SK-N-MC (cell line): Measurements from ENCODE around the gene PER2.
"Not testable (repeated sequence)": the region's sequence is repeated elsewhere in the genome, so short reads cannot be mapped to it uniquely, and the experiment has no call there.

Experiments
- DNase-seq: peaks from one replicate; pipeline ENCODE4 v3.0.0-alpha.2; 2011; ENCODE audit warnings: low read depth, low spot score
- H3K27ac ChIP-seq: fragments of 200-600 bp; sonication (generic); 2 replicates; pipeline ENCODE4 v1.5.1; 2016; ENCODE audit warnings: mixed run types
- H3K36me3 ChIP-seq: fragments of 200-600 bp; sonication (generic); 2 replicates; pipeline ENCODE4 v1.6.1; 2017; ENCODE audit warnings: antibody characterized with exemption, low read length, mixed read lengths; ENCODE audit not compliant: insufficient read depth
- H3K4me3 ChIP-seq: fragments of 200-600 bp; sonication (generic); 2 replicates; pipeline ENCODE4 v1.5.1; 2016
- H3K9ac ChIP-seq: fragments of 200-600 bp; sonication (generic); 2 replicates; pipeline ENCODE4 v1.8.0; 2017; ENCODE audit warnings: mixed run types, mixed read lengths; ENCODE audit not compliant: insufficient read length
- H3K9me3 ChIP-seq: fragments of 200-600 bp; sonication (generic); 2 replicates; pipeline ENCODE4 v1.6.1; 2017; ENCODE audit warnings: low read depth, mild to moderate bottlenecking, antibody characterized with exemption, low read length, moderate library complexity, mixed read lengths
- EZH2 ChIP-seq: fragments of 200-600 bp; sonication (generic); IDR thresholded peaks from one replicate; pipeline ENCODE4 v1.6.1; 2017; ENCODE audit warnings: antibody characterized with exemption
- FOXP2 ChIP-seq: optimal IDR thresholded peaks from 2 replicates; pipeline ENCODE3; 2011; ENCODE audit warnings: mild to moderate bottlenecking, moderate library complexity; ENCODE audit not compliant: insufficient read depth; ENCODE audit errors: extremely low read length, control extremely low read depth
- POLR2AphosphoS5 ChIP-seq: IDR thresholded peaks from 2 replicates; pipeline ENCODE4 v1.6.1; 2012; ENCODE audit warnings: mild to moderate bottlenecking, low read depth, low read length, borderline replicate concordance

The PER2 gene, protein sequence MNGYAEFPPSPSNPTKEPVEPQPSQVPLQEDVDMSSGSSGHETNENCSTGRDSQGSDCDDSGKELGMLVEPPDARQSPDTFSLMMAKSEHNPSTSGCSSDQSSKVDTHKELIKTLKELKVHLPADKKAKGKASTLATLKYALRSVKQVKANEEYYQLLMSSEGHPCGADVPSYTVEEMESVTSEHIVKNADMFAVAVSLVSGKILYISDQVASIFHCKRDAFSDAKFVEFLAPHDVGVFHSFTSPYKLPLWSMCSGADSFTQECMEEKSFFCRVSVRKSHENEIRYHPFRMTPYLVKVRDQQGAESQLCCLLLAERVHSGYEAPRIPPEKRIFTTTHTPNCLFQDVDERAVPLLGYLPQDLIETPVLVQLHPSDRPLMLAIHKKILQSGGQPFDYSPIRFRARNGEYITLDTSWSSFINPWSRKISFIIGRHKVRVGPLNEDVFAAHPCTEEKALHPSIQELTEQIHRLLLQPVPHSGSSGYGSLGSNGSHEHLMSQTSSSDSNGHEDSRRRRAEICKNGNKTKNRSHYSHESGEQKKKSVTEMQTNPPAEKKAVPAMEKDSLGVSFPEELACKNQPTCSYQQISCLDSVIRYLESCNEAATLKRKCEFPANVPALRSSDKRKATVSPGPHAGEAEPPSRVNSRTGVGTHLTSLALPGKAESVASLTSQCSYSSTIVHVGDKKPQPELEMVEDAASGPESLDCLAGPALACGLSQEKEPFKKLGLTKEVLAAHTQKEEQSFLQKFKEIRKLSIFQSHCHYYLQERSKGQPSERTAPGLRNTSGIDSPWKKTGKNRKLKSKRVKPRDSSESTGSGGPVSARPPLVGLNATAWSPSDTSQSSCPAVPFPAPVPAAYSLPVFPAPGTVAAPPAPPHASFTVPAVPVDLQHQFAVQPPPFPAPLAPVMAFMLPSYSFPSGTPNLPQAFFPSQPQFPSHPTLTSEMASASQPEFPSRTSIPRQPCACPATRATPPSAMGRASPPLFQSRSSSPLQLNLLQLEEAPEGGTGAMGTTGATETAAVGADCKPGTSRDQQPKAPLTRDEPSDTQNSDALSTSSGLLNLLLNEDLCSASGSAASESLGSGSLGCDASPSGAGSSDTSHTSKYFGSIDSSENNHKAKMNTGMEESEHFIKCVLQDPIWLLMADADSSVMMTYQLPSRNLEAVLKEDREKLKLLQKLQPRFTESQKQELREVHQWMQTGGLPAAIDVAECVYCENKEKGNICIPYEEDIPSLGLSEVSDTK (N-terminal part only)

DNA sequence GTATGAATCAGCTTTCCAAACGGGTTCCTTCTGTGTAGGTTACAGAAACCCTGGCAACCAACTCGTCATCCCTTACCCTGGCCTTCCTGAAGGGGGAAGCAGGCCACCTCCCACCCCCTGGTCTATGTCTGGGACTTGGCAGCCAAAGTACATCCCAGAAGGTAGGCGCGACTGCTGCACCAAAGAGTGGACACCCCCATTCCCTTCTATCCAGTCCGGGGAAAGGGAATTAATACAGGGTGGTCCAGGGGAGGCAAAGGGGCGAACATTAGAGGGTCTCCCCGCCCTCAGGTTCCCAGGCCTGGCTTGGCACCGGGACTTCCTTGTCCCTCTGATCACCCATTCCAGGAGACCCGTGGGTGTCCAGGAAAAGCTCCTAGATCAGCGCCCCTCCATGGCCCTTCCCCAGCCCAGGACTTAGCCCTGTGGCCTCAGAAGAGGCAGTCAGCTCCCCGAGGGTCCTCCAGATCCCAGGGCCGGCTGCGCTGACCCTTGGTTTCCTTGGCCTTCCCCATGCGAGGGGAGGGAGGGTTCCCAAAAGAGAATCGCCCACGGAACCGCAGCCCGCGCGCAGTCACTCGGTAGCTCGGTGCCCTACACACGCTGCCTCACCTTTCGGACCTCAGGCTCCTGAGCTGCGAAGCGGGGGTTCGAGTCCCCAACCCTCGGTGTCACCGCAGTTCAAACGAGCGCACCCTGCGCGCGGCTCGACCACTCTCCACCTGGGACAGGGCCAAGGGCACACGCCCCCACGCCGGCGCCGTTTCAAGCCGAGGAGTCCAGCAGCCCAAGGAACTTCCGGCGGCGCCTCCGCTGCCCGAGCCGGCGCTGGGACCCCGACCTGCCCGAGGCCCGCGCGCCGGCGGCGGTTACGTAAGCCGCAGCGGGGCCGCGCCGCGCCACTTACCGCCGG is at the start of gene PER2:
PER2 (minus strand) TSS at position 874 of the 913 bp plus-strand sequence. CDS start 10,674 bp downstream, outside the sequence.
- TF ChIP-seq EZH2 (no peak), FOXP2 (no peak), POLR2AphosphoS5 (no peak)
- Histone ChIP-seq H3K36me3 (no peaks in the 10 kb centered on the region), H3K4me3 (peak within 1 kb of the TSS; percentile 89), H3K27ac (peak within 1 kb of the TSS; percentile 49; the same call in 1 of the 2 replicates), H3K9me3 (no peaks in the 10 kb centered on the region), H3K9ac (peak within 1 kb of the TSS; percentile 83)
- DNase-seq = no peak

DNA sequence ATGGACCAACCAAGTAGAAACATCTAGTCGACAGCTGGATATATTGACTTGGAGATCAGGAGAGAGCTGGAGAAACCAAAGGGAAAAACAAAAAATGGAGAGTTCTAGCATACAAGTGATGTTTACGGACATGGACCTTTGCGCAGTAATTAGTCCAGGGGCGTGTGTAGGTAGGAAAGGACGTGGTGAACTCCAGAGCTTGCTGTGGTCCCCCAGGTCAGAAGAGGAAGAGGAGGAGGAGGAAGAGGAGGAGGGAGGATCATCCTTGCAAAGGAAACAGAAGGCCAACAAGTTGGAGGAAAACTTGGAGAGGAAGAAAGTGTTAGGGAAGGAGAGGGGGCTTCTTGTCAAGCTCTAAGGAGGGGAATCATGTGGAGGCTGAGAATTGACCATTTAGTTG is 49.4 kb upstream of the PER2 start:
- no peak overlapping the region for H3K27ac ChIP-seq
- TF ChIP-seq POLR2AphosphoS5 (no peak), EZH2 (no peak), FOXP2 (no peak)

DNA sequence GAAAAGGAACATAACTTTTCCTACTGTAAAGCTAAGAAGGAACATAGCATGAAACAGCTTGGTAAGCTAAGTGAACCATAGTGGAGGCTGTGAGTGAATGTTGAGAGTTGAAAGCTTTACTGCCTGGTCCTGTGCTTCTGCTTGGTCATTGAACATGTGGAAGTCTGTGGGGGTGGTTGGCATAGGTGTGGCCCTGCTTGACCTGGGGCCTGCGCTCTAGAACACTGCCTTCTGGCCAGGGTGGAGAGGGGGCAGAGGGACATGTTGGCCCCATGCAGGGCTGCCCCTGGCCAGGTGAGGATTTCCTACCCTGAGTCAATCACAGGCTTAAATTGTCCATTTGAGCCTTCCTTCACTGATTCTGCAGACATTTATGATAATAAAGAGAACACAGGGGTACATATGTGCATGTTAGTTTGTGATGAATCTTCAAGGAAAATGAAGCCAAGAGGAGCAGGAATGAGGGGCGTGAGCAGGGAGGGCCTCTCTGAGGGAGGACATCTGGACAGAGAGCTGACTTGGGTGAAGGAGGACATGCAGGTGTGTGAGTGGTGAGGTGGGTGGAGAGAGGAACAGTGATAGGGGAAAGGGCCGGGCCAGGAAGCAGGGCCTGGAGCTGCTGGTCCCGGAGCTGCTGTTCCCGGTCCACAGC is 48.5 kb upstream of the PER2 start:
- peaks cover 8% of the 10 kb centered on the region for H3K36me3 ChIP-seq
- no peak overlapping the region for H3K9ac ChIP-seq
- TF ChIP-seq POLR2AphosphoS5 (no peak), FOXP2 (no peak), EZH2 (no peak)
- no peak overlapping the region for H3K27ac ChIP-seq
- H3K9me3 ChIP-seq = no peaks in the 10 kb centered on the region
- H3K4me3 ChIP-seq = no peak overlapping the region
- no peak for DNase-seq

More for the DNA sequence above, 49.4 kb upstream of the PER2 start:
- H3K9ac ChIP-seq = no peak overlapping the region
- peaks cover 8% of the 10 kb centered on the region for H3K36me3 ChIP-seq
- DNase-seq = no peak
- H3K9me3 ChIP-seq = no peaks in the 10 kb centered on the region
- H3K4me3 ChIP-seq = no peak overlapping the region

DNA sequence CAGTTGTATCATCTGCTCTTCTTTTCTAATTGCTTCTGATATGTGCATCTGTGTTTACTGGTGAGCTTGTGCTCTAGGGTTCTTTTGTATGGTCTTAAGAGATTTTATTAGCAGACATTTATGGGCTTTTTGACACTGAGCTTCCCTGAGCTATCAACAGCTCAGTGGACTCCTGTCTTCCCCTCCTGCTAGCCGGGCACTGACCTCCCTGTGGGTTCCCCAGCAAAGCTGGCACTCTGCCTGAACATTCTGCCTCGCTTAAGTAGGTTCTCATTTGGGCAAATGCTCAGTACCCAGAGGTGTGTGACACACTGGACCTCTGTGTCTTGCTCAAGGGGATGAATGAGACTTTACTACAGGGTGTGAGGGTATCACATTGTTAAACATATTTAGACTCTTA is 47.7 kb upstream of the PER2 start:
- H3K27ac ChIP-seq = no peak overlapping the region
- peaks cover 8% of the 10 kb centered on the region for H3K36me3 ChIP-seq
- H3K9ac ChIP-seq = no peak overlapping the region
- DNase-seq = no peak
- no peaks in the 10 kb centered on the region for H3K9me3 ChIP-seq
- TF ChIP-seq POLR2AphosphoS5 = no peak
- no peak for TF ChIP-seq EZH2
- TF ChIP-seq FOXP2 = no peak
- no peak overlapping the region for H3K4me3 ChIP-seq

DNA sequence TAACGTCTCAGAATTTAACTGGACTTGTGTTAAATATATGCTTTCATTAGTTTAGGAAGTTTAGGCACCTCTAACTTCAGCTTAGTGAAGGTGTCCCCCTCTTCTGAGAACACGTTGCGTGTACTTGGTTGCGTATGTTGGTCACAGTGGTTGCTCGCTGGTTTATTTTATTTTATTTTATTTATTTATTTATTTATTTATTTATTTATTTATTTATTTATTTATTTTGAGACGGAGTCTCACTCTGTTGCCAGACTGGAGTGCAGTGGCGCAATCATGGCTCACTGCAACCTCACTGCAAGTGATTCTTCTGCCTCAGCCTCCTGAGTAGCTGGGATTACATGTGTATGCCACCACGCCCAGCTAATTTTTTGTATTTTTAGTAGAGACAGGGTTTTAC is 47.2 kb upstream of the PER2 start:
- not testable (repeated sequence) for H3K9me3 ChIP-seq, H3K27ac ChIP-seq, H3K36me3 ChIP-seq, H3K9ac ChIP-seq, H3K4me3 ChIP-seq, DNase-seq

DNA sequence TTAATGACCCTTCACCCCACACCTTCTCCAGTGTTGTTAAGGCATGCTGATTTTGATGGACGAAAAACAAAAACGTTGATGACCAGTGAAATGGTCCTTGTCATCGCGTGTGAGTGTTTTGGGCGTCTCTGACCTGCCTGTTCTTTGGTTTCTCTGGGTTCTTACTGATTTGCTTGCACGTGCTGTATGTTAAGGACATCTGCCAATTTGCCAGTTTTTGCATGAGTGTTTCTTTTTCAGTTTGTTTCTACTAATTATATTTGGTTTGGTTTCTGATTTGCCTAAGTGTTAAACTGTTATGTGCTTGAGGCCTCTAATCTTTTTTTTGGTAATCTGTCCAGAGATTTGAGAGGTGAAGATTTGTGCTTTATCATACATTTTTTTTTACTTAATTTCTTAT is 46.5 kb upstream of the PER2 start:
- Histone ChIP-seq H3K36me3 (peaks cover 8% of the 10 kb centered on the region), H3K27ac (no peak overlapping the region), H3K9ac (no peak overlapping the region), H3K4me3 (no peak overlapping the region), H3K9me3 (no peaks in the 10 kb centered on the region)
- TF ChIP-seq EZH2 = no peak
- no peak for TF ChIP-seq FOXP2
- TF ChIP-seq POLR2AphosphoS5 = no peak
- no peak for DNase-seq

DNA sequence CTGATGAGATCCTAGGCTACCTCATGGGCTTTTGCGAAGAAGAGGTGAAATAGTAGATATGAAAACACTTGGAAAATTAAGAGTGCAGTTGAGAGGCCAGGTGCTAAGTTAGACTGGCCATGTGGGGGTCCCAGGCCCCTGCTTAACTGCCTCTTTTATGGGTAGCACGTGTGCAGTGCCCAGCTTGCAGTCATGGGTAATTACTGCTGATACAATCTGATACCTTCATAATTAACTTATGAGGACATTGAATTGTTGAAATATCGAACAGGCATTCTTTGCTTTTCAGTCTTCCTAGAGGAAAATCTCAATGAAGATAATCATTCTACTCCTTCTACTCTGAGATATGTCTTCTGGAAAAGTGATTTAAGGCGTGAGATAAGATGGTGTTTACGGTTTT is 43.5 kb upstream of the PER2 start:
- H3K36me3 ChIP-seq = peaks cover 35% of the 10 kb centered on the region
- no peak overlapping the region for H3K9ac ChIP-seq
- no peak overlapping the region for H3K4me3 ChIP-seq
- no peak for DNase-seq
- no peak overlapping the region for H3K27ac ChIP-seq
- H3K9me3 ChIP-seq = no peaks in the 10 kb centered on the region
- TF ChIP-seq EZH2 = no peak
- TF ChIP-seq FOXP2 = no peak
